SW 1271 (cell line): Measurements from ENCODE around the gene POFUT2.

Source experiments
- DNase-seq, 2 experiments: peaks; one replicate each; lab custom pipeline; 2025; lab: John Stamatoyannopoulos, UW

Gene POFUT2

DNA sequence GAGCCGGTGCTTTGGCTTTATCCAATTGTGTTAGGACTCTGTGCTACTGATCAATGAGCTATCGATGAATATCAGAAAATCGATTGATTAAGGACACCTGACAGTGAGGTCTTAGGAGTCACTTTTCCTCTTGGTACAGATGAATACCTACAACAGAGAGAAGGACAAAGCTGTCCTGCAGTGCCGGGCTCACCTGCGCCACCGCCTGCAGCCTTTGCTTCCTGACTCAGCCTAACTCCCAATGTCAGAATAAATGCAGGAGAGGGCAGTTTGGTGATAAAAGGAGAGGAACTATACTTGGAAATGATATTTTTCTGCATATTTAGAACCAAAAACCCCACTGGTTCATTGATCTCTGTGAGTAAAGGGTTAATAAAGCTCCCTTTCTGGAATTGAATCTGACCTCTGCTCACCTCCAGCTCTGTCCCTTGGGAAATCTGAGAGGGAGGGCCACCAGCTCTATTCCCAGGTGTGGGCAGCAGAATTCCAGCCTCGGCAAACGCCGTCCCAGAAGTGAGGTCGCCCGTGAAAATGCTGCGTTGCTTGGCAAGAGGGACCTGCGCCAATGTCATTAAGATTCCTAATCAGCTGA, 39.3 kb downstream of the POFUT2 start:
- no peak for DNase-seq

DNA sequence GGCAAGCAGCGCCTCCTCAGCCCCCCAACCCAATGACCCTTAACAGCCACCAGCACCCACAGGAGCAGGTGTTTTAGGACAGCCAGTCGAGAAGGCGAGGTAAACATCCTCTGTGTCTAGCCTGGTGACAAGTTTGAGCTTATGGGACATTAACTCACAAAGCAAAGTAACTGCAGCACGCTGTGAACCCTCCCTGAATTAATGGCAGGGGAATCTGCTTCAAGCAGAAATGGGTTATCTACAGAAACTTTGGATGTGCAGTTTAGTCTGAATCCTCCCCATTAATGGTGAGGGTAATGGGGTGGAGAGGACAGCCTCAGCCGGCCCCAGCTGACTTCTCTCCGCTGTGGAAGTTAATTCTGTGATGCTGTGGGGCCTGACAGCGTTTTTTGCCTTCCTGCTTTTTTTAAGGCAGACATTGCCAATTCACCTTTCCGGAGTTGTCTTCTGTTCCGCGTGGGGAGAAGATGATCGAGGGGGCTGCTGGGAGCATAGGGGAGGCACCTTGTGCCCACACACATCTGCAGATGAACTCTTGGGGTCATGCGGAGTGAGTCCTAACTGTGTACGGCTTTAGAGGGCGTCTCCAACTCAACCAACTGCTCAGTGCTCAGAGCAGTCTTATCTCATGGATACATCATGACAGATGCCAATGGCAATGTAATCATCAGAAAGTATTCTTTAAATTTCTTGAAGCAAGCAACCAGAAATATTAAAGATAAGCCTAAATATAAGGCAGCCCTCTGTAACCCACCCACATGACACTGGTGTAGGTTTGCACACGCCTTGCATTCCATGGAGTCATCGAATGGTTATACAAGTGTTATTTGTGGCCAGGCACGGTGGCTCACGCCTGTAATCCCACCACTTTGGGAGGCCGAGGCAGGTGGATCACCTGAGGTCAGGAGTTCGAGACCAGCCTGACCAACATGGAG, 41.0 kb downstream of the POFUT2 start:
- DNase-seq = no peak

DNA sequence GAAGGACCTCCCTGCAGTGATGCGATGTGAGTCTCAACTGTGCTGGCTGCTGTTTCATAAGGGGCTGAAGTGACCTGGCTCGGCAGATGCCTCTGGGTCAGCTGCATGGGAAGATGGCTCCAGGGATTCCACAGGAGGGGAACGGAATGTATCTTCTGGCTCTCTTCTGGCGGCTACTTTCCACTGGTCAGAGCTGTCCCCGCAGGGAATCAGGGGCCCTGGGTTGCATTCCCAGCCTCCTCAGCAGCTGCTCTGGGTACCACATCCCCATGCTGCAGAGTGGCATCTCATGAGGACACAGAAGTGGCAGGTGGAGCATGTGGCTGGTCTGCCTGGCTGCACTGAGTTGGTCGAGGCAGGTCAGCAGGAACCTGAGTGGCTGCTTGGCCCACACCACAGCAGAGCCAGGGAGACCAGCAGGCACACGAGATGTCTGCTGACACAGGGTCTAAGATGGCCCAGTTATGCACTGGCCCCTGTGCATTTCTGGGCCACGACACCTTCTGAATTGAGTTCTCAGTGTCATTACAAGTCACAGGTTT, 42.8 kb downstream of the POFUT2 start:
- no peak for DNase-seq

DNA sequence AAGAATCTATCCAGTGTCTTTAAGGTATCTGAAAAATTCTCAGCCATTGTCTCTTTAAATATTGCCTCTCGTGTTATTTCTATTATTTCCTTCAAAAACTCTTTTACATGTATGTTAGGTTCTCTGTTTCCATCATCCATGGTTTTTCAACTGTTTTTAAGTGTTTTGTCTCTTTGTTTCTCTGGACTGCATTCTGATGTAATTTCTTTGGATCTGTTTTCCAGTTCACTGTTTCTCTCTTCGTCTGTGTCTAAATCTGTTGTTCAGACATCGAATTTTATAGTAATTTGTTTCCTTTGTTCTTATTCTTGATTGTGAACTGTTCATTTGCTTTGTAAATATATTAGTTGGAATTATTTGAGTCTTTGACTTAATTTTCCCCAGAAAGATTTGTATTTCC, 44.1 kb downstream of the POFUT2 start:
- DNase-seq = no peak

DNA sequence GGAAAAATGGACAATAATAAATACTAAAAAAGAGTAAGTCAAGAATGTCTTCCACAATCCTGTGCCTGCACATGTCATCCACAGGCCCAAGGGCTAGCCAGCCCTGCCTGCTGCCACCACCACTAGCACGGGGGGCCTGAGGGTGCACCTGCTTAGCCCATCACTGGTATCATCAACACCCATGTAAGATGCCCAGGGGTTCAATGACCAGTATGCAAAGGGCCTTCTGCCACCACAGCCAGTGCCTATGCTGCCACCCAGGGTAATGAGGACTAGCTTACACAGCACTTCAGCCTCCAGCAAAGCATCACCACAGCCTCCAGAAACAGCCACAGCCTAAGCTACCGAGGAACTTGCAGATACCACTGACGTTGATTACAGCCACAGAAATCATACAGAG, 46.3 kb downstream of the POFUT2 start:
- DNase-seq = no peak

DNA sequence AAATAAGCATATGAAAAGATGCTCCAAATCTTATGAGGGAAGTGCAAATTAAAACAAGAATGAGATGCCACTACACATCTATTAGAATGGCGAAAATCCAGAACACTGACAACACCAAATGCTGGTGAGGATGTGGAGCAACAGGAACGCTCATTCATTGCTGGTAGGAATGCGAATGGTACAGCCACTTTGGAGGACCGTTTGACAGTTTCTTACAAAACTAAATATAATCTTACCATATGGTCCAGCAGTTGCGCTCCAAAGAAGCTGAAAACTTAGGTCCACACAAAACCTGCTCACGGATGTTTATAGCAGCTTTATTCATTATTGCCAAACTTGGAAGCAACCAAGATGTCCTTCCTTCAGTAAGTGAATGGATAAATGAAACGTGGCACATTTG, 50.3 kb downstream of the POFUT2 start:
- DNase-seq = no peak

DNA sequence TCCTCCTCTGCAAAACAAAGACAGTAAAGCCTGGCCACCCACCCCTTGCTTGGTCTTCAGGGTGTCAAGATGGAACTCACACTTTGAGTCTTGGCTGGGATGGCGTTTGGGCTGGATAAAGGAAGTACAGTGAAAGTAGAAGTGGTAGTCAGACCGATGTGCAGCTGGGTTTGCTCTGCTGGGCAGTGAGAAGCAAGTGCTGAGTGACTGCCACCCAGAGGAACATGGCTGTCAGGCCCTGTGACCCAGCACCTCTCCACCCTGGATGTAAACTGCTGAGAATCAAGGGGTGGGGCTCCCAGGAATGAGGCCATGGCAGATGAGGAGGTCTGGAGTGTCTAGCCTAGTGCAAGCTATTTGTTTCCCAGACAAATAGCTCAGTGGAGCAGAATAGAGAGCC, 51.2 kb downstream of the POFUT2 start:
- DNase-seq = no peak

DNA sequence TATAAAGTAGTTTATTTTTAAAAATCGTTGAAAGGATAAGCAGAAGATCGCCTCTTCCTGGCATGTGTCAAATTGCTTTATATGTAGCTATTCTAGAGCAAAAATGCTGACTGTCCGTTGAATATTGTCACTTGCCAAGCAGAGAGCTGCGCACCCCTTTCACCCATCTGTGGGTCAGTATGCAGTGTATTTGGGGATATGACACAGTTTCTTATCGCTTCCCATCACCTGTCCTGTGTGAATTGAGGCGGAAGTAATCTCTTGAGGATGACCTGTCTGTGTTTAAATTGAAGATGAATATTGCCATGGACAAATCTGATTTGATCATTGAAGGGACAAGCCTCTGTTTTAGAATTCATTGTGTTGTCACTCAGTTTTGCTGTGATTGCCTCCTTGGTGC, 52.2 kb downstream of the POFUT2 start:
- DNase-seq = no peak

DNA sequence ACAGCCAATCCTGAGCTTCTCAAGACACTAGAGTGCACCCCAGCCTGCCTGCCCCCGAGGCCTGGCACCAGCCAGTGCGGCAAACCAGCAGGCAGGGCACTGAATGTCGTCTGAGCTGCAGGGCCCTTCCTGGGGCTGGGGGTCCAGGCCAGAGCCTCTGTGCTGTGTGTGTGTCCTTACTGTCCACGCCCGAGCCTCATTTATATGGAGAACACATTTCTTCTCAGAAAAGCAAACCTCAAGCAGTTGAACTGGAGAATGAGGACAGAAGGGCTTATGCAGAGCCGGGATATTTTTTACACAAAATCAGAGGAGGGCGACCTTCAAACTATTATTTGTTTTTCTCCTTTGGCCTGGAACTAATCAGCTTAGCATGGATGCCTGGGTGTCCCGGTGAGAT, 52.7 kb downstream of the POFUT2 start:
- no peak for DNase-seq

DNA sequence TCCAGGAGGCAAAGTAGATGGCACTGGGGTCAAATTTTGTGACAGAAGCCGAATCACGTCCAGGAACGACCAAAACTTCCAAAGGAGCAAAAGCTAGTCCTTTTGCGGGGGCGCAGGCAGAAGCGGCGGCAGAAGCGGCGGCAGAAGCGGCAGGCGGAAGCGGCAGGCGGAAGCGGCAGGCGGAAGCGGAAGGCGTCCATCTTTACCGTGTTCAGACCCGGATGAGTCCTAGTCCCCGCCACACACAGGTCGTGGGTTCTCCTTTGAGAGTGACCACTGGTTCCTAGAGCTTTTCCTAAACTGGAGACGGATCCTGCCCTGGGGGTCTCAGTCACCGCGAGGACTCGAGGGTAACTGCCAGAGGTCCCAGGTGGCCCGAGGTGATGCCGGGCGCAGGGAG, 53.6 kb downstream of the POFUT2 start:
- DNase-seq = no peak

DNA sequence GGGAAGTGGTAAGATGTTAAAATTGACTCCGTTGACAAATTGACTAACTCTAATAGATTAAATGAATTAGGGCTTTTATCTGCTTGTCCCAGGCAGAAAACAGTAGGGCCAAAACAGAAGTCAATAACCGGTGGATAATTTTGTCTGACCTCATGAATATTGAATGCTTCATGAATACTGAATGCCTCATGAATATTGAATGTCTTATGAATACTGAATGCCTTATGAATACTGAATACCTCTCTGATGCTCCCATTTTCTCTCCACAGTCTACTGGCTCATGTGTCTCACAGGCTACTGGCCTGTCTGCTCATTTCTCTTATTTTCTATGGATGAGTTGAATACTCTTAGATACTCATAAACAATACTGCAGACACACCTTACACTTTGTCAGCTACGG, 56.0 kb downstream of the POFUT2 start:
- no peak for DNase-seq

DNA sequence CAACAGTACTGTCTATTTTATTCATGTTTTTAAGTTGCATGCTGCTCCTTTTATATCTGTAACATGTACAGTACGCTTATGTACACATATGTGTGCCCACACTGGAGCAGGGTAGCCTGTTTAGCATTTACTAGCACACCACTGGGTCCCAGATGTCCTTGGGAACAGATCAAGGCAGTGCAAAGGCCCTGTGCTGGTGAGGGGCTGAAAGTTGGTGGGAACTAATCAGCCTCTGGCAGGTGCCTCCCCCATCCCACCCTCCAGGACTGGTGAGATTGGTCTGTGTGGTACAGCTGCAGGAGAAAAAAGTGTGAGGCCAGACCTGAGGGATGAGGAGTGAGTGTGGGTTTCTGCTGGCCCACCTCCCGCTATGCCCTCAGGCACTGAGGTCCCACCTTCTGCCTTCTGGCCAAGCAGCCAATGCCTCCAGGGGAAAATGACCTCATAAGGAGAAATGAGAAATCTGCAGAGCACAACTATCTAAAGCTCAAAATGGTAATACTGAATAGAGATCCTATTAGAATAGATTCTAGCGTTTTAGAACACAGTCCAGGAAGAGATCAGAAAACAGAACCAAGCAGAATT, 58.9 kb downstream of the POFUT2 start:
- DNase-seq = no peak

DNA sequence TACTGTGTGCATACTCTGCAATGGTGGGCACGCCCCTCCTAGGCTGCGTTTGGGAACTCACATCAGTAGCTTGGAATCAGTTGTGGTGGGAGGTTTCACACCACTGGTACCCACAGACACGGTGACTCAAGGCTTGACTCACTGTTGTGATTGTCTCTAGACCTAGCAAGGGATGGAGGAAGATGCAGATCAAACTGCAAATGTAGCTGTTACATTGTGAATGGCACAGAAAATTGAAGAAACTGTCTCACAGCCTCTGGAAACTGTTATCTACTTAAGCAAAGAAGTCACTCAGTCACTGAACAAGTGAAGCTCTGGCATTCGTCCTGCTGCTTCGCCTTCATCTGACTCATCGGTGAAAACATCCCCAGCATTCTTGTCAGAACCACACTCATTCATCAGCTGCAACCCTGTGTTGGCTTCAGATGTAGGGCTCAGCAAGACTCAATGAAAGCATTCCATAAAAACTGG, 59.5 kb downstream of the POFUT2 start:
- peak; percentile 50 to 85 for DNase-seq

DNA sequence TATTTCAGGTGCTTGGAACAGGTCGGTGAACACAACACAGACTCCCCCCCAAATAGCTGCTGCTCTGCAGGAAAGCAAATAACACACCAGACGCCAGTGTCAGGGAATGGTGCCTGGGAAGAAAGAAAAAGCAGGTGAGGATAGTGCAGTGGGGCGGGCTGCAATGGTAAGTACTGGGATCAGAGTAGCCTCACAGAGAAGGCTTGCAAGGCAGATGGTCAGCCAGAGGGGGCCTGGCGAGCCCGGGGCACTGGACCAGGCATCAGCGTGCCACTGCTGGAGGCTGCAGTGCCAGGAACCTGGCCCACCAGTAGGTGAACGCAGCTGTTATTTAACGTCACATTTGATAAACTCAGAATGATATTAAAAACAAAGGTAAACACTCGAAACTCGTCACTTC, 60.0 kb downstream of the POFUT2 start:
- DNase-seq = no peak

DNA sequence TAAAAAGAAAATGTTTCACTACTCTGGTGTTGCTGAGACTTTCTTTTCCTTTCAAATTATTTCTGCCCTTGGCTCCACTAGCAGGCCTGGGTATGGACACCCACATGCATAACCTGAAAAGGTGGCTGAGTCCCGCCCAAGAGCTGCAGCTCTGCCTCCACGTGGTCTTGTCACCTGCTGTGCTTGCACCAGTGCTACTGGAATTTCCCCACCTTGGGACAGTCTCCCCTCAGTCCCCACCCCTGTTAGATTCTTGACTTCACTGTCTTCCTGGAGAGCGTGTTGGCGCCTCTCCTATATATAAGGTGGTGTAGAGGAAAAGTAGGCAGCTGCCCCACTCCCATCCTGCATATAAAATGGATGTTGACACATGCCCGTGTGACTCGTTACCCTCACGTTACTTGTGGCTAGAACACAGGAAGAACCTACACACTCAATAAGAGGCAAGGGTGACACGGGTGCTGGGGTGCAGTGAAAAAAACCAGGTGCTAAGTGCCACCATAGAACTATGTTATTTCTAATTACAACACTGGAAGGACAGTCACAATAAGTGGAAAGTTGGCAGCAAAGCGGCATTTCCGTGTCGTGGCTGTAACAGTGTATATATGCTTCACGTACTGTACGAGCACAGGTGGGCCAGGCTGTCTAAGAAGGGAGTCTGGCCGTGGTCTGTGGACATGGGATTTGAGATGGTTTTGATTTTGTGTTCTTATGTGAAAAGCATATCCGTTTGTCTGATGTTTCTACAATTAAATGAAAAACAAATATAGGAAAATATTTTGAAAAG, 61.0 kb downstream of the POFUT2 start:
- no peak for DNase-seq

DNA sequence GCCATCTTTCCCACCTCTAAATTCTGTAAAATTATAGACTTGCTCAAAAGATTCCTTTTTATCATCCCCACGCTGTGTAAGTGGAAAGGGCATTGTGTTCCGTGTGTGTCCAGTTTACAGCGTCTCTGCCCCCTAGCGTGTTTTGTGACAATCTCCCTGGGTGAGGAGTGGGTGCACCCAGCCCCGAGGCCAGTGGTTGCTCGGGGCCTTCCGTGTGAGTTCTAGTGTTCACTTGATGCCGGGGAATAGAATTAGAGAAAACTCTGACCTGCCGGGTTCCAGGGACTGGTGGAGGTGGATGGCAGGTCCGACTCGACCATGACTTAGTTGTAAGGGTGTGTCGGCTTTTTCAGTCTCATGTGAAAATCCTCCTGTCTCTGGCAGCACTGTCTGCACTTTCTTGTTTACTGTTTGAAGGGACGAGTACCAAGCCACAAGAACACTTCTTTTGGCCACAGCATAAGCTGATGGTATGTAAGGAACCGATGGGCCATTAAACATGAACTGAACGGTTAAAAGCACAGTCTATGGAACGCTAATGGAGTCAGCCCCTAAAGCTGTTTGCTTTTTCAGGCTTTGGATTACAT, 61.9 kb downstream of the POFUT2 start:
- DNase-seq = no peak

DNA sequence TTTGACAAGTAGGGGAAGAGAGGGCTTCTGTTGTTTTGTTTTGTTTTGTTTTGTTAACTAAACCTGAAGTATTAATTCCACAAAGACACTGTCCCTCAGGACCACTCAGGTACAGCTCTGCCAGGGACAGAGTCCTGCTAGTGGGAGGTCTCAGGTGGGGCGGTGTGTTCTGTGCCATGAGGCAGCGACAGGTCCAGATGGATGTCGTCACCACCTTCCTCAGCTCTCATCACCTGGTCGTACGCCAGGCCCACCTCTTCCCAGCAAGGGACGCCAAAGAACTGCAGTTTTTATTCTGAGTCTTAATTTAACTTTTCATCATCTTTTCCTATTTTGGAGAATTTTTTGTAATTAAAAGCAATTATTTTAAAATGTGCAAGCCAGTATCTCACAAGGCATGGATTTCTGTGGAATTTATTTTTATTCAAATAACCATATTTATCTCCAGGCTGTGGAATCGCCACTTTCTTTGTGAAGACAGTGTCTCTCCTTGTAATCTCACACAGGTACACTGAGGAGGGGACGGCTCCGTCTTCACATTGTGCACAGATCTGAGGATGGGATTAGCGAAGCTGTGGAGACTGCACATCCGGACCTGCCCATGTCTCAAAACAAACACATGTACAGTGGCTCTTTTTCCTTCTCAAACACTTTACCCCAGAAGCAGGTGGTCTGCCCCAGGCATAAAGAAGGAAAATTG, 62.5 kb downstream of the POFUT2 start:
- DNase-seq = no peak

DNA sequence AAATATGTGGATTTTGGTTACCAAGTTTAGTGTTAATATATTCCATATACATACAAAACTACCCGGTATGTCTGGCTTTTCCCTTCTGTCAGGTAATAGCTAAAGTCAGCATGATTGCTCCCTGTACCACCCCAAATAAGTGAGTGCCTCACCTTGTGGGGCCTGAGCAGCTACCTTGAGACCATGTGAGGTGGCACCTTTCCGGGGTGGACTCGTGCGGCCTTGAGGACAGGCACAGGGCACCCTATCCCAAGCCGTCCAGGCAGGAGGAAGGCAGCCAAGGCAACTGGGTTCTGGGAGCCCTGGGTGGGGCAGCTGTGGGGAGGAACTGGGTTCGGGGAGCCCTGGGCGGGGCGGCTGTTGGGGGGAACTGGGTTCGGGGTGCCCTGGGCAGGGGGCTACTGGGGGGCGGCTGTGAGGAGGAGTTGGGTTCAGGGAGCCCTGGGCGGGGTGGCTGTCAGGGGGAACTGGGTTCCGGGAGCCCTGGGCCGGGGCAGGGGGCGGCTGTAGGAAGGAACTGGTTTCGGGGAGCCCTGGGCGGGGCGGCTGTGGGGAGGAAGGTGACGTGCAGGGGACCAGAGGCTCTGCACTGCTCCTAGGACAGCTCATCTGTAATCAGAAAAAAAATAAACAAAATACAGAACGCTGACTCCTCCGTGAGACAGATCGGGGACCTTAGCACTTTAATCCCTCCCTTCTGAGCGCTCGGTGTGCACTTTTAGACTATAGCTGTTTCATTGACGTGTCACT, 63.3 kb downstream of the POFUT2 start:
- no peak for DNase-seq

DNA sequence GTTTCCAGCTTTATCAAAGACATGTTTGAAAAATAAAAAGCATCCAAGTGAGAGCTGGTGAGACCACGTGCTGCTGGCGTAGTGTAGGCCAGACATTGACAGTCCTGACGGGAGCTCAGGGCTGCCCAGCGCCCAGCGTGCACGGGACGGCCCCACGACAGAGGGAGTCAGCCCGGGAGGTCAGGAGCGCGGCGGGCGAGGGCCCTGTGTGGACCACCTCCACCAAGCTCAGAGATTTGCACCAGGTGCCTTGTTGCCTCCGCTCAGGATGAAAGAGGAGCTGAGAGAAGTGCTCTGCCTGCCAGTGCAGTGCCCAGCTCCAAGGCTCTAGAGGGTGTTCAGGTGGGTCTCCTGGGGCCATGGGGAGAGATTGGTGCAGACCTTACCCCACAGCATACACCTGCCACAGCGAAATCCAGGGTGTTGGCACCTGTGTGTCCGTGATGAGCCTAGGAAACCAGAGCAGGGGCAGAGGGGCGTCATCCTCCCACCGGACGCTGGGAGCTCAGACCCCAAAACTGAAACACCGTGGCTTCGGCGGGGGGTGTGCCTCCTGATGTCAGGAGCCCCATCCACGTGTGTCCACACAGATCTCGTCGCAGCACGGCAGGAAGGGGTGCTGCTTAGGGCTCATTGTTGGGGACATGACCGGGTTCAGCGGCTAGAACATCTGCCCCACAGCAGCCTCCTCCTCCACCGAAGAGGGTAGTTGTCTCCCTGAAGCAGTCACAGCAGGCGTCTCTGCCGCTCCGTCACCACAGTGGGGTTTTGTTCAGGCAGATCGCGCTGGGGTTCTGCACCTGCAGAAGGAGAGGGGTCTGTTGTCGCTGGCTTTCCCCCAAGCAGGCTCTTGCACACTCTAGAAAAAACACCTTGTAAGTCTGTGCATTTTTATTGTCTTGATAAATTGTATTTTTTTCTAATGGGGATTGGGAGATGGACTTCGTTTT, 64.2 kb downstream of the POFUT2 start:
- no peak for DNase-seq
